Lower leg skin (tissue), 4 donors: Measurements from ENCODE around the gene NAV1. TPM values are rescaled to one million over a fixed set of nuclear protein-coding genes. Genes with fewer than 3 reads are reported as not detected.

Experiments
- DNase-seq, 2 donors: peaks; one replicate each; pipeline ENCODE4 v3.0.0-alpha.2; 2019; ENCODE audit warnings: low spot score in 2 of 2
- H3K4me3 ChIP-seq: fragments of 200-600 bp; sonication (generic); 2 replicates; pipeline ENCODE4 v1.5.1; 2017; ENCODE audit warnings: mild to moderate bottlenecking, low read depth; ENCODE audit not compliant: poor library complexity, severe bottlenecking
- CTCF ChIP-seq, 3 donors: fragments of 450-650 bp; IDR thresholded peaks; one replicate each; pipeline ENCODE4 v1.5.1; 2016; ENCODE audit warnings: antibody characterized with exemption in 3 of 3, mild to moderate bottlenecking in 3 of 3, moderate library complexity in 2 of 3
- POLR2A ChIP-seq, 2 donors: fragments of 450-650 bp; IDR thresholded peaks; one replicate each; pipeline ENCODE4 v1.6.1; 2016 to 2017; ENCODE audit warnings: antibody characterized with exemption in 2 of 2, mild to moderate bottlenecking in 1 of 2, moderate library complexity in 1 of 2
- WGBS, 2 donors: methylation state at CpG; one replicate each; pipeline ENCODE4 v1.1.5; 2018; 5-methylcytosine and 5-hydroxymethylcytosine counted together
- intact Hi-C: fragments of 100-400 bp; cut with DNase I; formaldehyde crosslinking; loops from one replicate; pipeline ENCODE4 v1.15.0; 2023; ENCODE audit warnings: low total_unique reads
- total RNA-seq, 4 donors: library from RNA; depleted of rRNA; stranded (reverse); fragments of >200 nt; gene quantifications; one replicate each; pipeline ENCODE4 v1.1.0, GENCODE V29; 2016

Gene NAV1
- total RNA-seq, 4 donors from 2014 or later = 12.1 to 34.2 (median 19.2) TPM

- intact Hi-C loops = no loop called here
- no peak overlapping the region for H3K4me3 ChIP-seq
- WGBS, 2 donors = 41 to 54% methylated on average over 14 to 15 of the region's 15 CpGs
- no peak for TF ChIP-seq CTCF (IDR thresholded peaks at IDR 0.05)
- TF ChIP-seq POLR2A (IDR thresholded peaks at IDR 0.05) = no peak
- DNase-seq = no peak
Measured at GRCh38 chr1:201493757-201494617, 44.9 kb upstream of the NAV1 start.

GRCh38 chr1:201495551-201496295 is 43.2 kb upstream of the NAV1 start:
- intact Hi-C loops = no loop called here

GRCh38 chr1:201496296-201496690 is 42.6 kb upstream of the NAV1 start:
- 34 to 52% methylated on average over 8 of the region's 8 CpGs for WGBS, 2 donors
- intact Hi-C loops = no loop called here
- DNase-seq = no peak
- no peak for TF ChIP-seq CTCF (IDR thresholded peaks at IDR 0.05)
- no peak overlapping the region for H3K4me3 ChIP-seq

More at GRCh38 chr1:201495551-201496295, 43.2 kb upstream of the NAV1 start:
- no peak overlapping the region for H3K4me3 ChIP-seq
- peak; percentile 62 to 92 for DNase-seq
- no peak for TF ChIP-seq CTCF (IDR thresholded peaks at IDR 0.05)
- no peak for TF ChIP-seq POLR2A (IDR thresholded peaks at IDR 0.05)
- 28% methylated on average over 11 of the region's 11 CpGs for WGBS, 2 donors

- DNase-seq = no peak
- WGBS, 2 donors = 83 to 88% methylated on average over 16 of the region's 16 CpGs
- H3K4me3 ChIP-seq = no peak overlapping the region
- intact Hi-C loops = no loop called here
- TF ChIP-seq POLR2A (IDR thresholded peaks at IDR 0.05) = no peak
- no peak for TF ChIP-seq CTCF (IDR thresholded peaks at IDR 0.05)
Measured at GRCh38 chr1:201497935-201498509, 40.9 kb upstream of the NAV1 start.

GRCh38 chr1:201498621-201499020 is 40.3 kb upstream of the NAV1 start:
- H3K4me3 ChIP-seq = no peak overlapping the region

More at GRCh38 chr1:201498621-201499020, 40.3 kb upstream of the NAV1 start:
- 79 to 96% methylated on average over 8 of the region's 8 CpGs for WGBS, 2 donors
- intact Hi-C loops = no loop called here
- DNase-seq = no peak
- no peak for TF ChIP-seq POLR2A (IDR thresholded peaks at IDR 0.05)
- TF ChIP-seq CTCF (IDR thresholded peaks at IDR 0.05) = no peak
